SK-N-SH (cell line): ENCODE measurements around the gene SDCCAG8. TPM values are rescaled to one million over a fixed set of nuclear protein-coding genes. Genes with fewer than 3 reads are reported as not detected.
A peak's percentile ranks its signal among the peaks of the same experiment; 100 is the strongest.

Source experiments
- CTCF ChIA-PET: fragments of 300-600, 350-600 bp; formaldehyde crosslinking; extraction: SDS; loops from one replicate; lab custom pipeline; 2021; lab: Yijun Ruan, JAX
- POLR2A ChIA-PET: fragments of 350-600 bp; sonication (Branson Sonifier 250); formaldehyde crosslinking; extraction: SDS; loops from one replicate; lab custom pipeline; 2020; ENCODE audit warnings: antibody characterized with exemption, inconsistent platforms; lab: Yijun Ruan, JAX
- DNase-seq: peaks from one replicate; pipeline ENCODE4 v3.0.0; 2012
- H2AFZ ChIP-seq: fragments of 200-600 bp; sonication (generic); 2 replicates; pipeline ENCODE4 v1.8.1; 2016; ENCODE audit warnings: antibody characterized with exemption, mild to moderate bottlenecking, low read depth
- H3F3A ChIP-seq: fragments of 200-600 bp; sonication (generic); replicated peaks from 2 replicates; pipeline ENCODE3; 2016; ENCODE audit warnings: antibody characterized with exemption, mild to moderate bottlenecking; ENCODE audit not compliant: insufficient read depth
- H3K27ac ChIP-seq, 2 experiments: fragments of 200-500 bp in 1 of 2; fragments of 200-600 bp in 1 of 2; sonication (Bioruptor generic) in 1 of 2; sonication (generic), shearing (Covaris generic) in 1 of 2; 2 replicates each; pipeline versions ENCODE4 v1.5.1 to v1.6.1; 2014 to 2016; ENCODE audit warnings: low read depth in 2 of 2, inconsistent platforms in 1 of 2, low read length in 1 of 2, mild to moderate bottlenecking in 1 of 2, mixed read lengths in 1 of 2
- H3K27me3 ChIP-seq: fragments of 200-600 bp; sonication (generic), shearing (Covaris generic); 2 replicates; pipeline ENCODE4 v1.6.1; 2016; ENCODE audit warnings: mixed run types; ENCODE audit not compliant: insufficient read depth
- H3K36me3 ChIP-seq, 2 experiments: fragments of 200-500 bp in 1 of 2; fragments of 200-600 bp in 1 of 2; sonication (Bioruptor generic) in 1 of 2; sonication (generic) in 1 of 2; replicated peaks in 1 of 2; 2 replicates each; pipeline versions ENCODE3 to v1.5.1; 2014 to 2016; ENCODE audit warnings: low read length in 1 of 2, mild to moderate bottlenecking in 1 of 2; ENCODE audit not compliant: insufficient read depth in 2 of 2, control insufficient read depth in 1 of 2
- H3K4me1 ChIP-seq, 2 experiments: fragments of 200-500 bp in 1 of 2; fragments of 200-600 bp in 1 of 2; sonication (Bioruptor generic) in 1 of 2; sonication (generic), shearing (Covaris generic) in 1 of 2; 2 replicates each; pipeline versions ENCODE4 v1.5.1 to v1.6.1; 2014 to 2016; ENCODE audit warnings: low read depth in 1 of 2, low read length in 1 of 2, mixed run types in 1 of 2; ENCODE audit not compliant: insufficient read depth in 2 of 2, control insufficient read depth in 1 of 2
- H3K4me2 ChIP-seq: fragments of 200-600 bp; sonication (generic), shearing (Covaris generic); 2 replicates; pipeline ENCODE4 v1.6.1; 2017; ENCODE audit warnings: mixed run types
- H3K4me3 ChIP-seq, 2 experiments: fragments of 200-500 bp in 1 of 2; fragments of 200-600 bp in 1 of 2; sonication (Bioruptor generic) in 1 of 2; sonication (generic), shearing (Covaris generic) in 1 of 2; 2 replicates each; pipeline versions ENCODE4 v1.5.1 to v1.8.1; 2014 to 2016; ENCODE audit warnings: low read depth in 2 of 2, inconsistent platforms in 1 of 2, low read length in 1 of 2, mild to moderate bottlenecking in 1 of 2, mixed read lengths in 1 of 2, moderate library complexity in 1 of 2
- H3K79me2 ChIP-seq: fragments of 200-600 bp; sonication (generic); 2 replicates; pipeline ENCODE4 v1.8.1; 2017; ENCODE audit warnings: mild to moderate bottlenecking; ENCODE audit not compliant: insufficient read depth
- H3K9ac ChIP-seq: fragments of 200-600 bp; sonication (generic); 2 replicates; pipeline ENCODE4 v1.6.1; 2017; ENCODE audit warnings: mixed run types
- H3K9me2 ChIP-seq: fragments of 200-600 bp; sonication (generic); 2 replicates; pipeline ENCODE4 v1.6.1; 2017; ENCODE audit warnings: mixed run types
- H3K9me3 ChIP-seq: fragments of 200-600 bp; sonication (generic); 2 replicates; pipeline ENCODE4 v1.6.1; 2017; ENCODE audit warnings: mixed run types, mild to moderate bottlenecking, moderate library complexity
- H4K20me1 ChIP-seq: fragments of 200-600 bp; sonication (generic); 2 replicates; pipeline ENCODE4 v1.6.1; 2017; ENCODE audit warnings: mild to moderate bottlenecking, mixed run types; ENCODE audit not compliant: insufficient read depth
- CHD2 ChIP-seq: fragments of 150-350 bp; IDR thresholded peaks from 2 replicates; pipeline ENCODE4 v1.6.1; 2018; ENCODE audit warnings: low read length; ENCODE audit not compliant: partially characterized antibody
- ELF1 ChIP-seq: IDR thresholded peaks from 2 replicates; pipeline ENCODE4 v1.4.0; 2012
- EP300 ChIP-seq, 2 experiments: IDR thresholded peaks; 2 replicates each; pipeline versions ENCODE4 v1.4.0 to v1.6.1; 2012; ENCODE audit warnings: borderline replicate concordance in 1 of 2, low read depth in 1 of 2, low read length in 1 of 2
- FOXJ3 ChIP-seq: sonication (generic); formaldehyde crosslinking; IDR thresholded peaks from 2 replicates; pipeline ENCODE4 v1.5.1; 2020; ENCODE audit warnings: mild to moderate bottlenecking, missing genetic modification reagents
- FOXM1 ChIP-seq: IDR thresholded peaks from 2 replicates; pipeline ENCODE4 v1.4.0; 2012; ENCODE audit warnings: low read depth, mild to moderate bottlenecking
- GATA2 ChIP-seq: sonication (generic); formaldehyde crosslinking; IDR thresholded peaks from 2 replicates; pipeline ENCODE4 v1.5.0; 2020; ENCODE audit warnings: mild to moderate bottlenecking, missing genetic modification reagents
- JUND ChIP-seq: IDR thresholded peaks from 2 replicates; pipeline ENCODE4 v1.4.0; 2012
- MEF2A ChIP-seq: IDR thresholded peaks from 2 replicates; pipeline ENCODE4 v1.4.0; 2012; ENCODE audit warnings: low read depth, borderline replicate concordance
- MXI1 ChIP-seq: IDR thresholded peaks from 2 replicates; pipeline ENCODE4 v1.6.1; 2012; ENCODE audit warnings: mild to moderate bottlenecking, low read depth, low read length, improper control_type of control experiment
- NFIC ChIP-seq: IDR thresholded peaks from 2 replicates; pipeline ENCODE4 v1.4.0; 2012; ENCODE audit warnings: borderline replicate concordance
- POLR2AphosphoS5 ChIP-seq: IDR thresholded peaks from 2 replicates; pipeline ENCODE4 v1.6.1; 2012; ENCODE audit warnings: low read depth, low read length
- RAD21 ChIP-seq: IDR thresholded peaks from 2 replicates; pipeline ENCODE4 v1.6.1; 2012; ENCODE audit warnings: mild to moderate bottlenecking, low read length
- RFX5 ChIP-seq: IDR thresholded peaks from 2 replicates; pipeline ENCODE4 v1.6.1; 2012; ENCODE audit warnings: mild to moderate bottlenecking, improper control_type of control experiment, low read length
- SMC3 ChIP-seq: IDR thresholded peaks from 2 replicates; pipeline ENCODE4 v1.6.1; 2012; ENCODE audit warnings: low read depth, low read length, improper control_type of control experiment
- TCF12 ChIP-seq: IDR thresholded peaks from 2 replicates; pipeline ENCODE4 v1.4.0; 2012
- TEAD4 ChIP-seq: IDR thresholded peaks from 2 replicates; pipeline ENCODE4 v1.4.0; 2012; ENCODE audit warnings: mild to moderate bottlenecking, borderline replicate concordance; ENCODE audit not compliant: insufficient read depth
- YY1 ChIP-seq: IDR thresholded peaks from 2 replicates; pipeline ENCODE4 v1.4.0; 2012; ENCODE audit warnings: low read depth, mild to moderate bottlenecking
- WGBS: methylation state at CpG from one replicate; pipeline ENCODE4 v1.1.6; 2017; ENCODE audit warnings: low lambda C conversion rate; 5-methylcytosine and 5-hydroxymethylcytosine counted together
- polyA plus RNA-seq, 3 experiments: library from polyadenylated mRNA; depleted of rRNA; stranded (reverse); fragments of >200 nt; gene quantifications; 2 replicates each; pipeline ENCODE4 v1.2.3, GENCODE V29; 2012
- TF ChIP-seq, protein P1 (sequence below): fragments of 200-600 bp; sonication (generic); IDR thresholded peaks from 2 replicates; pipeline ENCODE4 v1.6.1; 2017; ENCODE audit warnings: antibody characterized with exemption, mild to moderate bottlenecking, moderate library complexity
- TF ChIP-seq, protein P2 (sequence below): fragments of 150-350 bp; IDR thresholded peaks from 2 replicates; pipeline ENCODE4 v1.6.1; 2017; ENCODE audit warnings: antibody characterized with exemption, low read length, low read depth, borderline replicate concordance
- TF ChIP-seq, protein P3 (sequence below): fragments of 150-350 bp; IDR thresholded peaks from 2 replicates; pipeline ENCODE4 v1.6.1; 2016; ENCODE audit warnings: mild to moderate bottlenecking, low read depth, low read length
- TF ChIP-seq, protein P4 (sequence below): IDR thresholded peaks from 2 replicates; pipeline ENCODE4; 2012

The SDCCAG8 gene
- polyA plus RNA-seq, 1 of the 3 experiments (the other 2 are of a cell fraction): 22.7 TPM

DNA sequence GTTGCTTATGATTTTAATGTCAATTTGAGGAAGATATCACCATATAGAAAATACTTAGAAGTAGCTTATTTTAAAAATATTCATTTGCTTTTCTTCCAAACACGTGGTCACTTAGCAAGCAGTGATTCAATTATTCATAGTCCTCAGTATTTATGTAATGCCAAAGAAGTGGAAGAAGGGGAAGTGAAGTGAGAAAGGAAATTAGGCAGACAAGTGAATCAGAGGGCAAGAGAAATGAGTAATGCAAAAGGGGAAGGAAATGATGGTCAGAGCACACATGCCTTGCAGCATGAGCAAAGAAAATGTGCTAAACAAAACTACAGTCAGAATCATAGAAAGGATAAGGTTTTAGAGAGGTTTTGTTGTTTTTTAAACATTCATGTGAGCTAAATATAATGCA lies 31.8 kb downstream of the SDCCAG8 start (continued):
- TF ChIP-seq, protein P1, sequence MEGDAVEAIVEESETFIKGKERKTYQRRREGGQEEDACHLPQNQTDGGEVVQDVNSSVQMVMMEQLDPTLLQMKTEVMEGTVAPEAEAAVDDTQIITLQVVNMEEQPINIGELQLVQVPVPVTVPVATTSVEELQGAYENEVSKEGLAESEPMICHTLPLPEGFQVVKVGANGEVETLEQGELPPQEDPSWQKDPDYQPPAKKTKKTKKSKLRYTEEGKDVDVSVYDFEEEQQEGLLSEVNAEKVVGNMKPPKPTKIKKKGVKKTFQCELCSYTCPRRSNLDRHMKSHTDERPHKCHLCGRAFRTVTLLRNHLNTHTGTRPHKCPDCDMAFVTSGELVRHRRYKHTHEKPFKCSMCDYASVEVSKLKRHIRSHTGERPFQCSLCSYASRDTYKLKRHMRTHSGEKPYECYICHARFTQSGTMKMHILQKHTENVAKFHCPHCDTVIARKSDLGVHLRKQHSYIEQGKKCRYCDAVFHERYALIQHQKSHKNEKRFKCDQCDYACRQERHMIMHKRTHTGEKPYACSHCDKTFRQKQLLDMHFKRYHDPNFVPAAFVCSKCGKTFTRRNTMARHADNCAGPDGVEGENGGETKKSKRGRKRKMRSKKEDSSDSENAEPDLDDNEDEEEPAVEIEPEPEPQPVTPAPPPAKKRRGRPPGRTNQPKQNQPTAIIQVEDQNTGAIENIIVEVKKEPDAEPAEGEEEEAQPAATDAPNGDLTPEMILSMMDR: no peak
- peak; percentile 51; the same call in 1 of the 2 replicates for TF ChIP-seq POLR2AphosphoS5
- TF ChIP-seq GATA2: no peak
- TF ChIP-seq, protein P2, sequence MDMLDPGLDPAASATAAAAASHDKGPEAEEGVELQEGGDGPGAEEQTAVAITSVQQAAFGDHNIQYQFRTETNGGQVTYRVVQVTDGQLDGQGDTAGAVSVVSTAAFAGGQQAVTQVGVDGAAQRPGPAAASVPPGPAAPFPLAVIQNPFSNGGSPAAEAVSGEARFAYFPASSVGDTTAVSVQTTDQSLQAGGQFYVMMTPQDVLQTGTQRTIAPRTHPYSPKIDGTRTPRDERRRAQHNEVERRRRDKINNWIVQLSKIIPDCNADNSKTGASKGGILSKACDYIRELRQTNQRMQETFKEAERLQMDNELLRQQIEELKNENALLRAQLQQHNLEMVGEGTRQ: no peak
- no peak for TF ChIP-seq FOXJ3 (CRISPR knock-in tag)
- TF ChIP-seq ELF1: no peak
- TF ChIP-seq, protein P3, sequence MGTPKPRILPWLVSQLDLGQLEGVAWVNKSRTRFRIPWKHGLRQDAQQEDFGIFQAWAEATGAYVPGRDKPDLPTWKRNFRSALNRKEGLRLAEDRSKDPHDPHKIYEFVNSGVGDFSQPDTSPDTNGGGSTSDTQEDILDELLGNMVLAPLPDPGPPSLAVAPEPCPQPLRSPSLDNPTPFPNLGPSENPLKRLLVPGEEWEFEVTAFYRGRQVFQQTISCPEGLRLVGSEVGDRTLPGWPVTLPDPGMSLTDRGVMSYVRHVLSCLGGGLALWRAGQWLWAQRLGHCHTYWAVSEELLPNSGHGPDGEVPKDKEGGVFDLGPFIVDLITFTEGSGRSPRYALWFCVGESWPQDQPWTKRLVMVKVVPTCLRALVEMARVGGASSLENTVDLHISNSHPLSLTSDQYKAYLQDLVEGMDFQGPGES: no peak
- TF ChIP-seq YY1: no peak

DNA sequence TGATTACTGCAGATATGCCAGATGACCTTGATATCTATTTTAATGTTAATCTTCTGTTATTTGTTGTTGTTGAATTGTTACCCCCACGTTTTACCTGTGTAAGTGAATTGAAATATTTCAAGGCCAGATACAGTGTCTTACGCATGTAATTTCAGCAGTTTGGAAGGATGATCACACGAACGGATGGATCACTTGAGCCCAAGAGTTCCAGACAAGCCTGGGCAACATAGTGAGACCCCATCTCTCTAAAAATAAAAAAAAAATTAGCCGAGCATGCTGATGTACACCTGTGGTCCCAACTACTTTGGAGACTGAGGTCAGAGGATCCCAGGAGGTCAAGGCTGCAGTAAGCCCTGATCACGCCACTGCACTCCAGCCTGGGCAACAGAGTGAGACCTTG lies 32.2 kb downstream of the SDCCAG8 start:
- CTCF ChIA-PET: no interaction called here
- DNase-seq: no peak

DNA sequence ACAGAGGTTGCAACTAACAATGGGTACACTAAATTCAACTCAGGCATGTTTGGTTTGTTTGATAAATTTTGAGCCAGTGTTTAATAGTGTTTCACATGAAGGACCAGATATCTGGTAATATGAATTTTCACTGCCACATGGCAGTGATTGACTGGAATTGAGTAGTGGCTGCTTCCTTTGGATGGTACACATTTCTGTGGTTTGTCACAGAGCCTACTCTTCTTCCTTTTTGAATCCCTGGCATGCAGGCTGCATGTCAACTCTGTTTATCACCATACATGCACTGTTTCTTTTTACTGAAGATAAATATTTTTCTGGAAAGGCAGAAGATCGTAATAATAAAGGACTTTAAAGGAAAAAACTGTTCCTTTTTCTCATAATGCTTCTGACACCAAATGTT lies 35.5 kb downstream of the SDCCAG8 start:
- TF ChIP-seq EP300 (IDR thresholded peaks at IDR 0.05; ENCODE audit: borderline replicate concordance in 1 of 2, low read depth in 1 of 2, low read length in 1 of 2) (peak in 1 of 2 experiments; percentile 60; a peak in 1 of 4 replicates), TEAD4 (0 out of 2 replicates have a peak, but pooled peaks have one; percentile 41), NFIC (no peak; the same call in 1 of the 2 replicates), TCF12 (peak; percentile 60), JUND (peak; percentile 27; the same call in 1 of the 2 replicates)
- TF ChIP-seq, protein P2: no peak
- TF ChIP-seq, protein P4, sequence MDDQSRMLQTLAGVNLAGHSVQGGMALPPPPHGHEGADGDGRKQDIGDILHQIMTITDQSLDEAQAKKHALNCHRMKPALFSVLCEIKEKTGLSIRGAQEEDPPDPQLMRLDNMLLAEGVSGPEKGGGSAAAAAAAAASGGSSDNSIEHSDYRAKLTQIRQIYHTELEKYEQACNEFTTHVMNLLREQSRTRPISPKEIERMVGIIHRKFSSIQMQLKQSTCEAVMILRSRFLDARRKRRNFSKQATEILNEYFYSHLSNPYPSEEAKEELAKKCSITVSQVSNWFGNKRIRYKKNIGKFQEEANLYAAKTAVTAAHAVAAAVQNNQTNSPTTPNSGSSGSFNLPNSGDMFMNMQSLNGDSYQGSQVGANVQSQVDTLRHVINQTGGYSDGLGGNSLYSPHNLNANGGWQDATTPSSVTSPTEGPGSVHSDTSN: peak; percentile 83
- Histone ChIP-seq H3K9me2 (no peaks in the 10 kb centered on the region), H3K9me3 (0 out of 2 replicates have a peak, but pooled peaks cover 6% of the 10 kb centered on the region), H3K27me3 (no peaks in the 10 kb centered on the region), H3K9ac (no peak overlapping the region), H3K79me2 (peaks cover 48% of the 10 kb centered on the region), H3K4me2 (no peak overlapping the region), H3K27ac (peak overlapping the region; percentile 21 to 69; a peak in 2 of 4 replicates), H3K4me3 (no peak overlapping the region), H3K4me1 (peaks cover 4 to 22% of the 10 kb centered on the region in 2 experiments; a peak in 3 of 4 replicates), H3K36me3 (peaks cover 22 to 43% of the 10 kb centered on the region in 2 experiments), H4K20me1 (no peaks in the 10 kb centered on the region), H2AFZ (no peak overlapping the region), H3F3A (peaks cover 46% of the 10 kb centered on the region)
- ChIA-PET POLR2A (no interaction called here), CTCF (no interaction called here)
- DNase-seq: no peak
- WGBS: 58% methylated on average over 1 of the region's 1 CpG

More for the DNA sequence above, 32.2 kb downstream of the SDCCAG8 start:
- Histone ChIP-seq H3K27ac (peak overlapping the region; percentile 84 to 86; a peak in 3 of 4 replicates), H3K36me3 (peaks cover 18 to 33% of the 10 kb centered on the region in 2 experiments), H2AFZ (no peak overlapping the region), H3K27me3 (no peaks in the 10 kb centered on the region), H3K4me1 (peaks cover 4 to 25% of the 10 kb centered on the region in 2 experiments; a peak in 3 of 4 replicates), H3F3A (peaks cover 33% of the 10 kb centered on the region), H3K9me2 (no peaks in the 10 kb centered on the region), H4K20me1 (no peaks in the 10 kb centered on the region), H3K9ac (peak overlapping the region; percentile 47; the same call in 1 of the 2 replicates), H3K4me3 (no peak overlapping the region; a peak in 1 of 4 replicates), H3K9me3 (0 out of 2 replicates have a peak, but pooled peaks cover 6% of the 10 kb centered on the region), H3K4me2 (peak overlapping the region; percentile 34; the same call in 1 of the 2 replicates), H3K79me2 (peaks cover 63% of the 10 kb centered on the region)
- TF ChIP-seq FOXM1 (no peak), POLR2AphosphoS5 (no peak), MXI1 (no peak), RFX5 (no peak), RAD21 (no peak), MEF2A (no peak), CHD2 (no peak), FOXJ3 (CRISPR knock-in tag) (no peak), SMC3 (no peak)
- POLR2A ChIA-PET: no interaction called here
- 66% methylated on average over 6 of the region's 6 CpGs for WGBS
